GM21717 (cell line): ENCODE measurements around the gene CFLAR.
A peak's percentile ranks its signal among the peaks of the same experiment; 100 is the strongest.
"Not testable (repeated sequence)": the region's sequence is repeated elsewhere in the genome, so short reads cannot be mapped to it uniquely, and the experiment has no call there.

ENCODE experiments used
- ATAC-seq: cut with Tn5 transposase; IDR thresholded peaks from one replicate; pipeline ENCODE4 v1.9.1; 2021; ENCODE audit warnings: mild to moderate bottlenecking, moderate library complexity; ENCODE audit not compliant: unreplicated experiment

CFLAR gene

DNA sequence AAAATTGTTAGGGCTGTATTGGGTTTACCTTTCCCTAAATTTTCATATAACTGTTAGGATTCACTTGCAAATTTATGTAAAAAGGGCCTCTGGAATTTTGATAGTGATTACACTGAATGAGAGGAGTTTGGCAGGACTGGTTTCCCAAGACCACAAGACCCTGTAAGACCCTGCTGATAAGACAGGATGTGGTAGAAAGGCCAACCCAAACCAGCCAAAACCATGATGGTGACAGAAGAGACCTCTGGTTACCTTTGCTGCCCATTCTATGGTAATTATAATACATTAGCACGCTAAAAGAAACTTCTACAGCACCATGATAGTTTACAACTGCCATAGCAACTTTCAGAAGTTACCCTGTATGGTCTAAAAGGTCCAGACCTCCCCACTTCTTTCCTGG lies 58.7 kb downstream of the CFLAR start:
- ATAC-seq = no peak

DNA sequence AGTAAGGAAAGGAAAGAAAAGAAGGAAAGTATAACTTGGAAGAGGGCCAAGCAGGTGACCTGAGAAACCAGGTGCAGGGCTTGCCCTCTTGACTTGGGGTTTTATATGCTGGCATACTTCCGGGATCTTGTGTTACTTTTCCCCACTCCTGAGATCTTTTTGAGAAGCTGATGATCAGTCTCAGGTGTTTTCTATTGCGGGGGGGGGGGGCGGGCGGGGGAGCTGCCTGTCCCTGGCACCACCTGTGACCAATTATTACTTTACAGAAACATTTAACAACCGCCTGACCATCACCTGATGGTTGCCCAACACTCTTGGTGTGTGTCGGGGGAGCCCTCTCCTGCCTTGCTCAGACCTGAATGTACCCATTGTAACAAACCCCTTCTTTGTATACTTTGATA lies 60.1 kb downstream of the CFLAR start:
- ATAC-seq = no peak

DNA sequence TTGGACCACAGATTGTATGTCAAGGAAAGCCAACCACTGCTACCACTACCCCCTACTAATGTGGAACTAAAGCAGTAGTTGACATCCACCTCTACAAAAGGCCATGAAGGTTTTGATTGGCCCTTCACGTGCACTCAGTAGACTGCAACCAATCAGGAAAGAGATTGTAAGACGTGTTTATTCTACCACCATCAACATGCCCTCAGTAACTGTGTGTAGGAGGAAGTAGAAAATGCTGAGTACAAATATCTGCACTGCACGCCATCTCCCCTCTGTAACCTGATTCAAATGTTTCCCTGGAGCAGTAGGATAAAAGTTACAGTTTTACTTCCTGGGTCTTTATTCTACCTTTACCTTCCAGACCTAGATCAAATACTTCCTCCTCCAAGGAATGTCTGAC lies 64.0 kb downstream of the CFLAR start:
- no peak for ATAC-seq

DNA sequence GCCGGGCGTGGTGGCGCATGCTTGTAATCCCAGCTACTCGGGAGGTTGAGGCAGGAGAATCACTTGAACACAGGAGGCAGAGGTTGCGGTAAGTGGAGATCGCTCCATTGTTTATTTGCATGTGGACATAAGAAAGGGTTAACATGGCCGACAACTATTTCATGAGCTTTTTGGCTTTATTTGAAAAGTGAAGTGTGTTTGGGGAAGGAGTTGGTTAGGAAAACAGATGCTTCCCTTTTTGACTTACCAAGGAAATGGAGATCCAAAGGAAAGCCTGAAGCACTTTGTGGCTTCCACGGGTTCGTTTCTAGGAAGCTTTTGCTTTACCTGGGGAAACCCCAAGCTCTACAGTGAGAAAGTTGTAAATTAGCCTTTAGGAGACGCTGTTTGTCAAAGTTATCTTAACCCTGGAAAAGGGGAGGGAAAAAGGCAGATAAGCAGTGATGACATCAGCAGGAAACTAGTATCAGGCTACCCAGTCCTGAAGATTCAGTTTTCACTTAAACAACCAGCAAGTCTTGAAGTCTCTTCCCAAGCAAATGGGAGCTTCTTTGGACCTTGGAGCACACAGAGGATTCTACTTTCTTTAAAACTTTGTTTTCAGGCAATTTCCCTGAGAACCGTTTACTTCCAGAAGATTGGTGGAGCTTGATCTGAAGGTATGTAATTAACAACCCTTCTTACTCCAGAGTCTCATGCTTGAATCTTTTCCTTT lies 66.8 kb downstream of the CFLAR start, which contains the start of gene CASP10:
CASP10 (plus strand) TSS at position 492 of the 715 bp plus-strand sequence. CDS start 2,637 bp downstream, outside the sequence.
- ATAC-seq = peak; percentile 79

DNA sequence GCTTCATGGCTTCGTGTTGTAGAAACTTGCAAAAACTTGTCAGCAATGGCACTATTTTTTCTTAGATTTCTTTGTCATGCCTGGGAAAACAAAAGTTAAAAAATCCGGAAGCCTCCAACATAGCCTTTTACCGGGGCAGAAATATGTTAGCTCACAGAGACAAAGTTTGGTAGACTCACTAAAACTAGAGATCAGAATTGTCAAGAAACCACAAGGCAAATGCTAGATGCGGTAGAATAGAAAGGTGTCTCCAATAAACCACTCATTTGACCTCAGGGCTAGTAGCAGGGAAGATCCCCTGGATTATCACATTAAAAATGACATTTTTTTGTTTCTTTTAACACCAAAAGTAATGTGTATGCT lies 67.4 kb downstream of the CFLAR start:
- no peak for ATAC-seq

DNA sequence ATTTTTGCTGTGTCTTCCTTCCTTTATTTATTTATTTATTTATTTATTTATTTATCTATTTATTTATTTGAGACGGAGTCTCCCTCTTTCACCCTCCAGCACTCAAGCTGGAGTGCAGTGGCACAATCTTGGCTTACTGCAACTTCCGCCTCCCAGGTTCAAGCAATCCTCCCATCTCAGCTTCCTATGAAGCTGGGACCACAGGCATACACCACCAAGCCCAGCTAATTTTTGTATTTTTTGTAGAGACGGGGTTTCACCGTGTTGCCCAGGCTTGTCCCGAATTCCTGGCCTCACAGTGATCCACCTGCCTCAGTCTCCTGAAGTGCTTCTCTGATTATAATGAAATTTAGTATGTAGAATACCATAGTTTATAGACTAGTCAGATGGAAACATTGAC lies 67.9 kb downstream of the CFLAR start:
- not testable (repeated sequence) for ATAC-seq

DNA sequence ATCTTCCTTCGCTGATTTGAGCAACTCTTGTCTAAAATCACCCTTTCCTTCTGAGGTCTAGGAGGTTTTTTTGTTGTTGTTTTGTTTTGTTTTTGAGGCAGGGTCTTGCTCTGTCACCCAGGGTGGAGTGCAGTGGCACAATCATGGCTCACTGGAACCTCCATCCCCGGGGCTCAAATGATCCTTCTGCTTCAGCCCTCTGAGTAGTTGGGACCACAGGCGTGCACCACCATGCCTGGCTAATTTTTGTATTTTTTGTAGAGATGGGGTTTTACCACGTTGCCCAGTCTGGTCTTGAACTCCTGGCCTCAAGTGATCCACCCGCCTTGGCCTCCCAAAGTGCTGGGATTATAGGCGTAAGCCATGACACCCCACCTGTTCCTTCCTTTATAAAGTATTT lies 68.3 kb downstream of the CFLAR start:
- ATAC-seq = not testable (repeated sequence)

DNA sequence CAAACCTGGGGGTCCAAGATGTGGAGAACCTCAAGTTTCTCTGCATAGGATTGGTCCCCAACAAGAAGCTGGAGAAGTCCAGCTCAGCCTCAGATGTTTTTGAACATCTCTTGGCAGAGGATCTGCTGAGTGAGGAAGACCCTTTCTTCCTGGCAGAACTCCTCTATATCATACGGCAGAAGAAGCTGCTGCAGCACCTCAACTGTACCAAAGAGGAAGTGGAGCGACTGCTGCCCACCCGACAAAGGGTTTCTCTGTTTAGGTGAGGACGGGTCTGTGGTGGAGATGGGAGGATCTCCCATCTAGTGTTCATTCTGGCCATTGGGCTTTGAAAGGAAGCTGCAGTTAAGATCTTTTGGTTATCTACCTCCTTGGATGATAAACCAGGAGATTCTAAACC lies 69.9 kb downstream of the CFLAR start:
- ATAC-seq = no peak

DNA sequence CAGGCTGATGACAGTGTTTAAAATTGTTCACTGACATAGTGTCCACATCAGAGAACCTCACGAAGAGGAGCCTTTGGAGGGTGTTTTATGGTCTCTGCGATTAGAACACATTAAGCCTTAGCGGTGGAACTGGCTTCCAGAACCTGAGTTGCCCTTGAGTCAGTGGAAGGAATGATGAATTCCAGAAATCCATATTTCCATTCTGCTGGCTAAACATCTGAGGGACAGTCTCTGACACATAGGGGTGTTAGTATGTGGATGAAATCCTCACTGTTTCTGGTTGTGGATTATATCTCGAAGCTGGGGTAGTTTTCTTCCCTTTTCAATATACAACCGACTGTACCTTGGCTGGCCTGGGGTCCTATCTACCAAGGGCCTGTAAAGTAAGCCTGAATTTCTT lies 71.0 kb downstream of the CFLAR start:
- no peak for ATAC-seq

DNA sequence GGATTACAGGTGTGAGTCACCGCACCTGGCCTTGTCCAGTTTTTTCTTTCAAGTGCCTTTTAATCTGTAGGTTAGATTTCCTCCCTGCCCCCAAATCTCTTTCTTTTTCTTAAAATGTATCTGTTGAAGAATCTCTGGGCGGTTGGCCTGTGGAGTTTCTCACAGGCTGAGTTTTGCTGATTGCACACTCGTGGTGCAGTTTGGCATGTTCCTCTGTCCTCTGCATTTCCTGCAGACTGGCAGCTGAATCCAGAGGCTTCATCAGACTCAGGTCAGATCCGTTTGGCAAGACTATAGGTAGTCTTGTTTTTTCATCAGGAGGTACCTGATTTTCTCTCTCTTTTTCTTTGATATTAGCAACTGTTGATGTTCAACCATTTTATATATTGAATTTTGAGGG lies 72.5 kb downstream of the CFLAR start:
- ATAC-seq = no peak

DNA sequence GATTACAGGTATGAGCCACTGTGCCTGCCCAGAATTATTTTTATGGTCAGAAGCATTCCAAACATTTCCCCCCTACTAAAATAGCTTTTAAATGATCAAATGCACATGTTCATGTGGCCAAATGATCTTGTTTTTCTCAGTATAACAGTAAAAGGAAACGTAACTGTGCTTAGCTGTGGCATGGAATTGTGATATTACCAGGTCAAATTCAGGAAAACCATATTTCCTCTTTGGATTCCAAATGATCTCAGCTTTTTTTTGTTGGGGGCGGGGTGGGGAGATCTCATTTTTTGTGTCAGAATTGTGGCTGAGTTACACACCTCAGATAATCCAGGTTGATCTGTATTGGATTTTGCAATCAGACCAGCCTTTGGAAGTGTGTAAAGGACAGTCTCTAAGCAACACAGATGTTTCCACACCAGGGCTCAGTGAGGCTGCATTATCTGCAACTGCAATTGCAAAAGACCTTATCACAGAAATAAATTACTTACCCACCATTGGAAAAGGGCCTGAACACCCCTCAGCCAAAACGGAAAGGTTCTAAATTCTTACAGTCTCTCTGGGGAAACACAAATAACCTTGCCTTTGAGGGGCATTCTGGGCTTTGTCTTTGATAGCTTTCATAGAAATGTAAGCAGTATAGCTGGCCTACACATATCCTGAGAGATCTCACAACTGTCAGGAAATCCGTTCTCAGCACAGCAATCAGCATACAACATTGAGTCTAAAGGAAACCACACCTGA lies 75.3 kb downstream of the CFLAR start:
- ATAC-seq = no peak

DNA sequence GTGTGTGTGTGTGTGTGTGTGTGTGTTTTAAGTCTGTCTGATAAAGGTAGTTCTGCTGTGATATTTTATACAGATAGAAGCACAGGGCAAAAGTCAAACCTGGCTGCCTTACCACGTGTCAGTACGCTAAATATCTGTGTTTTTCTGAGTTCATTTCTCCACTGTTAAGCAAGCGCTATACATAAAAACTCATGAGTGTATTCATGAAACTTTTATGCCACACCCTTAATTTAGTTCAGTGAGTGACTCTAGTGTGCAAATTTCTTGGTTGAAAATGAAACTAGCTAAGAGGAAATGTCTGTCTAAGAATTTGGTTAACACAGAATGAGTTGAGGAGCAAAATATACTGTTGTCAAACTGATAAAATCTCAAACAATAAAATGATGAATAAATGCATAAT lies 78.1 kb downstream of the CFLAR start:
- peak; percentile 95 for ATAC-seq

DNA sequence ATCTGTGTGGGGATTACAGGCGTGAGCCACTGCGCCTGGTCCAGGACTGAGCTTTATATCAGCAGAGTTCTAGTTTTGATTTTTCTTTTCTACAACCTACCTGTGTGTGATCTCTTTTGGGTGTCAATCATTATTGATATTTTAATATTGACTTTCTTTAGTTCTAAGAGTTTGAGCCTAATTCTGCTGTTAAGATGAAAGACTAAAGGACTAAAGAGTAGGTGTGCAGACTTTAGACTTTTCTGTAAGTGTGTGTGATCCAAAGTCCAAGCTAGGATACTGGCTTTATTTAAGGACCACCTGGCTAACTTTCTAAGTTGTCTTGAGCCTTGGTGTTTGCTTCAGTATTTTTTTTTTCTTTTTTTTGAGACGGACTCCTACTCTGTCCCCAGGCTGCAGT lies 79.4 kb downstream of the CFLAR start:
- ATAC-seq = no peak

DNA sequence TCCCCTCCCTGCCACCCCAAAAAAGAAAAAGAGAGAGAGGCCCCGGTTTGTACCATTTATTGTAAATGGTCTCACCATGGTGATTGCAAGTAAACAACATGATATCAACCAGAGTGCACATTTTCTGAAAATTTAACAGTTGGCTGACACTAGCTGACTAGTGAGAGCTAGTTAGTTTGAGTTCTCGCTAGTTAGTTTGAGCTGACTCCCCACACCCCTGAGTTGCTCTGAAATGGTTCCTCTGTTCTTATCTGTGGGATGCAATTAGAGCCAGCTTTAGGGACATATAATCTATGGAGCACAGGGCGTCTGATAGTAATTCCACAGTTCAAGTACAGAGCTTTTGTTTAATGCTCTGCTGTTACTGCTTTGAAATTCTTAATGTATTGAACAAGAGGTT lies 80.0 kb downstream of the CFLAR start:
- no peak for ATAC-seq

DNA sequence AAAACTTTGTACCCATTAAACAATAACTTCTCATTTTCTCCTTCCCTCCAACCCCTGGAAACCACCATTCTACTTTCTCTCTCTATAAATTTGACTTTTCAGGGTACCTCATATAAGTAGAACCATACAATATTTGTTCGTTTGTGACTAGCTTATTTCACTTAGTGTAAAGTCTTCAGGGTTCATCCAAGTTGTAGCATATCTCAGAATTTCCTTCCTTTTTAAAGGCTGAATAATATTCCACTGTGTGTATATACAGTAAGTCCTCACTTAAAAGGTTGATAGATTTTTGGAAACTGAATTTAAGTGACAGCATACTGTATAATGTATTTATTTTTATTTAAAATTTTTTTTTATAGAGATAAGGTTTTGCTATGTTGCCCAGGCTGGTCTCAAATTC lies 80.8 kb downstream of the CFLAR start:
- no peak for ATAC-seq

DNA sequence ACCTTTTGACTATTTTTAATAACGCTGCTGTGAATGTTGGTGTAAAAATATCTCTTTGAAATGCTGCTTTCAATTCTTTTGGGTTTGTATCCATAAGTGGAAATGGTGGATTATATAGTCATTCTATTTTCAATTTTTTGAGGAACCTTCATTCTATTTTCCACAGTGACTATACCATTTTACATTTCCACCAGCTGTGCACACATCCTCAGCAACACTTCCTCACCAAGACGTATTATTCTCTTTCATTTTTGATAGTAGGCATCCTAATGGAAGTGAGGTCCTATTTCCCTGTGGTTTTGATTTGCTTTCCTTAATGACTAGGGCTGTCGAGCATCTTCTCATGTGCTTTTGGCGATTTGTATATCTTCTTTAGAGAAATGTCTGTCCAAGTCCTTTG lies 81.8 kb downstream of the CFLAR start:
- ATAC-seq = no peak

DNA sequence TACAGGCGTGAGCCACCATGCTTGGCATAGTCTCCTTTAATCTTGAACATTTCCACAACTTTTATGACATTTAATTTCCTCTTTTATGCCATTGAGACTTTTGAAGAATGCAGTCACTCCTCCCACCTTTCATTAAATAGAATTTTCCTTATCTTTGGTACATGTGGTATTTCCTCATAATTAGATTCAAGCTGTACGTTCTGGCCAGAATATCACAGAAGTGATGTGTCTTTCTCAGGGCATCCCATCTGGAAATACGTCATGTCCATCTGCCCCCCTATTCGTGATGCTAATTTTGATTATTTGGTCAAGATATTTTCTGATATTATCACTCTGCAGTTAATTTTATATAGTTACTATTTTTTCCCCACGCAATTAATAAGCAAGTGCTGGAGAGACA lies 83.9 kb downstream of the CFLAR start:
- no peak for ATAC-seq

DNA sequence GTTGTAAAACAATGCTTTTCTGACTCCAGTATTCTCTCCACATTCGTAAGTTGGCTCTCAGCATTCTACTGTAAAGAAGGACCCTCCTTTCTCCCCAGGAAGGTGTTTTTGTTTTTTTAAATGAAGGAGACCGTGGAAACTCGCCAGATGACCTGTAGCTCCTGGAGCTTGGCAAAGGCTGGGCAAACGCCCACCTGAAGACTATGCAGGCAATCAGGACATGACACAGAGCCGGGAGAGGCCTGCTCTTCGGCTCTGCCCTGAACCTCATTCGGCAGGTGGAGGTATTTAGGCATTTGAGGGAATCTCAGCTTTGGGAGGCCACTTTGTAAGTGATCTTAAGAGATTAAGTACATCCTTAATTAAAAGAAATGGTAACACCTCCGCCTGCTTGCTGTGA lies 84.4 kb downstream of the CFLAR start:
- ATAC-seq = no peak

DNA sequence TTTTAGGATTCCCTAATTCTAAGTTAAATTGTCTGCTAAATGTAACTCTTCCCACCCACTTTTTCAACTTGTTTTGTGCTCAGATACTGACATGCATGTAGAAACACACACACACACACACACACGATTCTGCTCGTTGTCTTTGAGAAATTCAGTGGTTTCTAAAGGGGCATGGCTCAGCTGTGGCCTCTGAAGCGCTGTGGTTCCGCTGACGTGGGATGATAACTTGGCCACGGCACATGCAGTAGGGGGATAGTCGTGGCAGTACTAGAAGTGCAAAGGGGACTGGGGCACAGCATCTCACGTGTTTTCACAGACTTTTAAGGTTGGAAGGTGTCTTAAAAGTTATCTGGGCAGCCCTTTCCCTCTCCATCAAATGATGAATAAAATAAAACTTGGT lies 85.4 kb downstream of the CFLAR start:
- no peak for ATAC-seq

DNA sequence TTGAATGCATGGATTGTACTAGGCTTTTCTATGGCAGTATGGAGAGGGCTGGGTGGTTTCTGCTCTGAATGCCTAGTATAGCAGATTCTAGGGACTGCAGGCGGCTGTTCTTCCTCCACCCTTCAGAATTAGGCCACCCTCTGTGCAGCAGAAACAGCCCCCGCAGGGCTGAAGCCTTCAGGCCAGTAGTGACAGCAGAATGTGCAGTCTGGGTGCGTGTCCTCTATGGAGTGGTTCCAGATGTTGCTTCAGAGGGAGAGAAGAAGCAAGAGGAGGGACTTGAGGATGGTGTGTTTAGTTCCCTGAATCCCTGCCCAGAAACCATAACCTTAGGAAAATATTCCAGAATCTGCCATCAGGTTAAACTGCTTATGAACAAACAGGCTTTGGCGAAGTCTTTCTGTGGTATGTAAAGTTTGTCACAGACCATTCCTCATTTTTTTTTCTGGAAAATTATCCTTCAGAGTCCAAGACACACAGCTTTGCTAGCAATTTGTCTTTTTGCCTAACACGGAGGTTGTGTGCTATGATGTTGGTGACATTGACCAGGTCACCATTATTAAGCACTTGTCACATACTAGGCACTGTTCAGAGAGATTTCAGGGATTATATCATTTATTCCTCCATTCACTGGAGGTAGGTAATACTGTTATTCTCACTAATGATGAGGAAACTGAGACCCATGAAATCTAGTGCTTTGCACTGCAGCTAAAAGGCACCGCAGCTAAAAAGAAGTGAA lies 88.1 kb downstream of the CFLAR start:
- no peak for ATAC-seq

DNA sequence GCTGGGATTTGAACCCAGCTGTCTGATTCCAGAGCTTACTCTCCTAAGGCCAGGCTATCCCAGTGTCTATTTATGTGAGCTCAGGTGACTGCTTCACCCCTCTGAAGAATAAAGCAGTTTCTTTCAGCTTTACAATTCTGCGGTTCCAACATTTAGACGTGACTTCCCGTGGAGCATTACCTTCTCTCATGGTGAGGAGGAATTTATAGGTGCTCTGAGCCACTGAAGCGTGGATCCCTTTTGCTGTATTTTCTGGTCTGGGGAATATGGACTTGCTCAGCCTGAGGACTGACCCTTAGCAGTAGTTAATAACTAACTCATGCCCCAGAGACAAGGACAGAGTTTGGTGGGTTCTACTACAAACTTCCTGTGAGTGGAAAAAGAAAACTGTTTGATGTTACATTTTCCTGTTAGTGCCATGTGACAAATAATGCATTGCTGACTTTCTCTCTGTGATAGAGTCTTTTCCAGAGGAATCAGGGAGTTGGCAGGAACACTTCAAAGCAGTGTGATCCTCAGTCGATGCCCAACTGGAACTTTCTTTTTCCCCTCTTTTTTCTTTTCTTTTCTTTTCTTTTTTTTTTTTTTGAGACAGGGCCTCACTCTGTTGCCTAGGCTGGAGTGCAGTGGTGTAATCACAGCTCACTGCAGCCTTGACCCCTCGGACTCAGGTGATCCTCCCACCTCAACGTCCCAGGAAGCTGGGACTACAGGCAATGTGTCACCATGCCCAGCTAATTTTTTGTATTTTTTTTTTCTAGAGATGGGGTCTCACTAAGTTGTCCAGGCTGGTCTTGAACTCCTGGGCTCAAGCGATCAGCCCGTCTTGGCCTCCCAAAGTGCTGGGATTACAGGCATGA lies 88.9 kb downstream of the CFLAR start:
- no peak for ATAC-seq
